SK-N-DZ (cell line): ENCODE measurements around the gene ADAMTSL1.

ENCODE experiments used
- DNase-seq: peaks from one replicate; pipeline ENCODE4 v3.0.0-alpha.2; 2015; ENCODE audit warnings: low spot score

The ADAMTSL1 gene

GRCh38 chr9:18660001-18660400, 186.0 kb downstream of the ADAMTSL1 start:
- DNase-seq: no peak

- peak; percentile 40 for DNase-seq
These were observed 188.4 kb downstream of the ADAMTSL1 start for GRCh38 chr9:18662320-18662719.

DNA sequence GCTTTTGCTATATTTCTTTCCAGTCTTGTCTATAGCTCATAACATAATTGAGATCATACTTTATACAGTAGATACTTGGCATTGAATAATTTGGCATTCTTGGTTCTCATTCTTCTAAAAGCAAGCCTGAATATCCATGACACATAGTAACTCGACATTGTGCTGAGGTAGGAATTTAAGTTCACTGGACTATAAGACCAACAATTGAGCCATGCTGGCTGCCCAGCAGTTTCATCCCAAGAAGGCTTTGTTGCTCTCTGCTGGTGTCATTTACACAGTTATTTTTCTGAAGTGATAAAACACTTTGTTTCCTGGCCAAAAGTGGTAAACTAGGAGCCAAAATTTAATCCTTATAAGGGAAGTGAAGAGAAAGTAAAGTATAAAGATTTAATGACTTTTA, 192.0 kb downstream of the ADAMTSL1 start:
- no peak for DNase-seq

- DNase-seq: no peak
These were observed 192.4 kb downstream of the ADAMTSL1 start for GRCh38 chr9:18666348-18666747.

- DNase-seq: no peak
These were observed 193.2 kb downstream of the ADAMTSL1 start for GRCh38 chr9:18666986-18667772.

- DNase-seq: no peak
These were observed 195.0 kb downstream of the ADAMTSL1 start for GRCh38 chr9:18668944-18669343.

GRCh38 chr9:18672706-18673105, 198.8 kb downstream of the ADAMTSL1 start:
- no peak for DNase-seq

DNA sequence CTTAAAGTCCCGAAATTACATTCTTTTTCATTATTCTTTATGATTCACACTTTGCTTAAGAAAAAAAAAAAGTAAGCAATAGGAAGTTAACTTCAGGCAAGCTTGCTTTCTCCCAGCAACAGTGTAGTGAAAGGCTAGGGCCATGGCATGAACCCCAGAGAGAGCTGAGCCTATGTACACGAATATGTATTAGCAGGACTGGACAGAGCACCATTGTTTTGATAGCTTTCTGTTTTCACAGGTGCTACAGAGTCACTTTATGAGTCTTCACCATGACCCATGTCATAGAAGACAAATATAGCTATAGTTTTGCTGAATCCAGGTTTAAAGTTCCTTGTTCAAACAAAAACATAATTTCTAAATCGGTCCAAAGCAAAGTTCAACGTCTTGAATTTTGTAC, 199.2 kb downstream of the ADAMTSL1 start:
- no peak for DNase-seq

DNA sequence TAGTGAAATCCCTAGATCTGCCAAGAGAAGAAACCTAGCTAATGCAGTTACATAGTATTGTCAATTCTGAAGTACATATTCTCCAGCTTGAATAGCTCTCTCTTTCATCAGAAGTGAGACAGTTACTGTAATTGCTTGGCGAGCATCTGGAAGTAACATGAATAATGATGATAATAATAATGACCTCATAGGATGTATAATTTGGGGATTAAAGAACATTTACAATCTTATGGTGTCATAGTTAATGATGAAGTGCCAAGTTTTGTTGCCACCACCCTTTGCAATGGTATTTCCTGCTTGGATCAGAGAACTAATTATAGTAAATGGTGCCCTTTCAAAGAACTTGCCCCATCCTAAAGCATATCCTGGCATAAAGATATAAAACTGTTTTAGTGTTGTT, 201.4 kb downstream of the ADAMTSL1 start:
- no peak for DNase-seq

DNA sequence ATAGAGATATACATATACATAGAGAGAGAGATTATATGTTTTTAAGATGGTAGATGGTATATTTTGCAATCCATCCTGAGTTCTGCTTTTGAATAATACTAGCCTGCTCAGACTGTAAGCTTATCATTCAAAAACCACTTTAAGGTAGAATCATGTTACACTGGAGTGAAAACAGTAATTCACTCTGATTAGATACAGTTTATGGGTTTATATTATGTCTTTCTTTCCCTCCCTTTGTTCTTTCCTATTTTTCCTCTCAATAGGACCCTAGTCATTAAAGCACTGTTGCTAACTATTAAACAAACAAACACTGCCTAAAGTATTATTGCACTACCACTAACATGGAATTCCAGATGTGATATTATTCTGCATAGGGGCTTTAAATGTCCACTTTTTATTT, 202.0 kb downstream of the ADAMTSL1 start:
- no peak for DNase-seq

GRCh38 chr9:18676525-18676924, 202.6 kb downstream of the ADAMTSL1 start:
- no peak for DNase-seq

GRCh38 chr9:18678821-18679590, 205.1 kb downstream of the ADAMTSL1 start:
- DNase-seq: no peak

DNA sequence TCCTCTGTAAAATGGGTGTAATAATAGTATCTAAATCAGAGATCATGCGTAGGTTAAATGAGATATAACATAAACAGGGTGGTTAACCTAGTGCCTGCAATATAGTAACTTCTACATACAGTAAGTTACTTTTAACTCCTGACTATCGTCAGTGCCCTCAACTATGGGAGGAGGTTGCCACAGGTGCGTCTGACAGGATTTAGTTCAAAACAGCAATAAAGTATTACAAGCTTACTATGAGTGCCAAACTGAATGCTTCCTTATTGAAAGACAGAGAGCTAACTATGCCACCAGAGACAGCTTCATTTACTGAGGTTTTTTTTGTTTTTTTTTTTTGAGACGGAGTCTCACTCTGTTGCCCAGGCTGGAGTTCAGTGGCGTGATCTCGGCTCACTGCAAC, 209.0 kb downstream of the ADAMTSL1 start:
- no peak for DNase-seq

DNA sequence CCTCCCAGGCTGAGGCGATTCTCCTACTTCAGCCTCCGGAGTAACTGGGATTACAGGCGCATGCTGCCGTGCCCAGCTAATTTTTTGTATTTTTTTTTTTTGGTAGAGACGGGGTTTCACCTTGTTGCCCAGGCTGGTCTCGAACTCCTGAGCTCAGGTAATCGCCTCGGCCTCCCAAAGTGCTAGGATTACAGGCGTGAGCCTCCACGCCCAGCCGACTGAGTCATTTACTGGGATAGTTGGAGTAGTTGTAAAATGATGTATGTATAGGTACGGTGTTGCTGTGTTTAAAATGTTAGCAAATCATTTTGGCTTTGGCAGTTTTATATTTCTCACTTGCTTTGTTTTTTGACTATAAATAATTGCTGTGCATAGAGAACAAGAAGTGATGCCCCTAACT, 209.4 kb downstream of the ADAMTSL1 start:
- DNase-seq: no peak

- DNase-seq: no peak
These were observed 209.9 kb downstream of the ADAMTSL1 start for GRCh38 chr9:18683851-18684250.

DNA sequence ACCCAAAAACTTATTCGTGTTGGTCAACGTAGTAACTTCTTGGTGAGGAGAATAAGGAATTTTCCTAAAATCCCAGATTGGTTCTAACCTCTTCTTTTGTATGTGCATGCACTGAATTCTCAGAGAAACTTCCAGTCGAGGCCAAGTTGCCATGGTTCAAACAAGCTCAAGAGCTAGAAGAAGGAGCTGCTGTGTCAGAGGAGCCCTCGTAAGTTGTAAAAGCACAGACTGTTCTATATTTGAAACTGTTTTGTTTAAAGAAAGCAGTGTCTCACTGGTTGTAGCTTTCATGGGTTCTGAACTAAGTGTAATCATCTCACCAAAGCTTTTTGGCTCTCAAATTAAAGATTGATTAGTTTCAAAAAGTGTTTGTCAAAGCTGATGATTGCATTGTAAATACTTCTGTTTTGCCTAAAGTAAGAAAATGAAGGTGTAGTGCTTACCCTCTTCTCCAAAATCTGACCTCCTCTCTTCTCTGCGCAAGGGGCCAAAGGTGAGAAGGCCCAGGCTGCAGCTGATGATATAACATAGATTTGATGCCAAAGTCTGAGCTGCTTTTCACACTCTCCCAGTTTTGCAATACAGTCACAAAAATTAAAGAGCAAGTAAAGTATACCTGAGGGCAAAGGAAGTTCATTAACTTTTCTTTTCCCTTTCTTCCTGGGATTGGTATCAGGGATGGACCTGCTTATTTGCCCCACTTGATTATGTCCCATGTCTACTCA, 210.8 kb downstream of the ADAMTSL1 start:
- no peak for DNase-seq

DNA sequence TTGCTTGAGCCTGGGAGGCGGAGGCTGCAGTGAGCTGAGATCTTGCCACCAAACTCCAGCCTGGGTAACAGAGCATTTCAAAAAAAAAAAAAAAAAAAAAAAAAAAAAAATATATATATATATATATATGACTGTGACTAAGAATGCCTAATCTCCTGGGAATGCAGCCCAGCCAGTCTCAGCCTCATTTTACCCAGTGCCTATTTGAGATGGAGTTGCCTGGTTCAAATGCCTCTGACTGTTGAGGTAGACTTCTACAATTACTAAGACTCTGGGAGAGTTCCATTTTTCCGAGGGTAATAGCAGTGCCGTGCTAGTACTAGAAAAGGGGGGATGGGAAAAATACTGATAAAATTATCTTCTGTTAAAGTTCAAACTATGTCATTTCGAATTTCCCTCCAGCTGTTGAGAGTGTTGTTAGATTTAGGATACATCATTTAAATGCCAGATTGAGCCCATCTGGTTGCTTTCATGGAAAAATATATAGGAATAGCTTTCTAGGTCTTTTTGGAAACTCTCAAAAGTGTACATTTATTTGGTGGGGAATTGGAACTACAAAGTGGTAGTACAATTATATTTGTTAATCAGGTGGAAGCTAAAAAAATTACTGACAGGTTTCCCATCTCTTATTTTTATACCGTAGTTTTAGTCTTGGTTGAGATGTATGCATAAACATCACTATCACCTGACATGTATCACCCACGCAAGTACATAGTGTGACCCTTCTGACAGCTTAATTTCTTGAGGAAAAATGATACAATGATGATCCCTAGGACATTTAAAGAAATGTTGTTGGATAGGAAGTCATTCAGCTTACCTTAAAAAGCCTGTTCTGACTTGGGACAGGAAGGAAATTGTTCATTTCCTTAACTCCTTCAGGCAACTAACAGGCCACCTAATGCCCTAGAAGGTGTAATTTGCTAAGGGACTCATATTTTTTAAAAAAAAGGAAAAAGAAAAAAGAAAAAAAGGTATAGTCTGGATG, 214.9 kb downstream of the ADAMTSL1 start:
- no peak for DNase-seq

DNA sequence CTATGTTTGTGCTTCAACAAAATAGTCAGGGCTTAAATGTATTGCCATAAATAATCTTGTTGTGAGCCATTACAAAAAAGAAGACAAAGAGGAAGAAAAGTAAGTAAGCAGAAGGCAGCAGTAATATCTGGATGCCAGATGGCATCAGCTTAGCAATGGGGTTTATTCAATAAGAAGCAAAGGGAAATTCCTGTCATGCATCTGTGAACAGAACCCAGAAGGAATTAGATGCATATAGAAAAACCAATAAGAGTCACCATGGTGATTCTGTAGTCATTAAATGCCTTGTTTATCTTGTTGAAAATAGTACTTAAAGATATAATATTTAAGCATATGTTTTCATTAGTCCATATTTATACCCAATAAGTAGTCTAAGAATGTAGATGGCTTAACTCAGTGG, 216.0 kb downstream of the ADAMTSL1 start:
- no peak for DNase-seq

GRCh38 chr9:18692268-18692667, 218.3 kb downstream of the ADAMTSL1 start:
- DNase-seq: no peak

DNA sequence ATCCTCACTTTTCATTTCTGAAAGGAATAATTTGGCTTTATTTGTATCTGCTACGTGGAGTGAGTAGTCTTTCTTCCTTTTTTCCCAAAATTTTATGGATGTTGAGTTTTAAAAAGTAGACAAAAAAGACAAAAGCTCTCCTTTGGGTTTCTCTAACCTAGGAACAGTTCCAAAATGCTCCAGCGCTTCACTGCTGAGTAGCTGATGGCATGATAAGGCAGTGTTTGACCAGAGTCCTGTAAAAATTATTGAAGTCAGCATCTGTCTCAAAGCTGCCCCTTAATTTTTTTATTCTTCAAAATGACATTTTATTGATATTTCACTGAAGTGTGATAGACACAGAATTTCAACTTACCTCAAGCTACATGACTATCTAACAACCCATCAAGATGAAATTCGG, 219.0 kb downstream of the ADAMTSL1 start:
- DNase-seq: no peak
